OCI-LY7 (cell line): Measurements from ENCODE around the gene CELSR3. TPM values are rescaled to one million over a fixed set of nuclear protein-coding genes. Genes with fewer than 3 reads are reported as not detected.

Experiments
- BruUV-seq: library from RNA; stranded (reverse); fragments of 400-500 nt; replicated peaks from 2 replicates; lab custom pipeline; 2021; lab: Mats Ljungman, UMichigan
- CTCF ChIA-PET: fragments of 300-600 bp; sonication (Branson Sonifier 250); formaldehyde crosslinking; loops from one replicate; lab custom pipeline; 2022; ENCODE audit warnings: antibody characterized with exemption; ENCODE audit not compliant: unreplicated experiment; lab: Charles Lee
- POLR2A ChIA-PET: fragments of 300-600 bp; sonication (Branson Sonifier 250); formaldehyde crosslinking; loops from one replicate; lab custom pipeline; 2022; ENCODE audit warnings: antibody characterized with exemption; lab: Charles Lee
- DNase-seq: peaks from one replicate; pipeline ENCODE4 v3.0.0-alpha.2; 2015; ENCODE audit warnings: low spot score
- H2AFZ ChIP-seq: fragments of 200-600 bp; sonication (generic), shearing (Covaris generic); 2 replicates; pipeline ENCODE4 v1.6.1; 2014; ENCODE audit warnings: mild to moderate bottlenecking, antibody characterized with exemption, low read length, moderate library complexity
- H3K27ac ChIP-seq: fragments of 200-600 bp; sonication (generic); 2 replicates; pipeline ENCODE4 v1.5.1; 2014; ENCODE audit warnings: mixed run types, low read depth, mild to moderate bottlenecking, moderate library complexity, low read length, inconsistent platforms; ENCODE audit not compliant: poor library complexity, severe bottlenecking
- H3K36me3 ChIP-seq: fragments of 200-600 bp; sonication (generic); 2 replicates; pipeline ENCODE4 v1.6.1; 2014; ENCODE audit warnings: mild to moderate bottlenecking, antibody characterized with exemption, low read length, moderate library complexity, mixed read lengths; ENCODE audit not compliant: insufficient read depth
- H3K4me1 ChIP-seq: fragments of 200-600 bp; sonication (generic); 2 replicates; pipeline ENCODE4 v1.5.1; 2014; ENCODE audit warnings: mild to moderate bottlenecking, low read length; ENCODE audit not compliant: insufficient read depth, poor library complexity, severe bottlenecking
- H3K4me2 ChIP-seq: fragments of 200-600 bp; sonication (generic); 2 replicates; pipeline ENCODE4 v1.6.1; 2014; ENCODE audit warnings: mild to moderate bottlenecking, low read length
- H3K4me3 ChIP-seq: fragments of 200-600 bp; sonication (generic); 2 replicates; pipeline ENCODE4 v1.5.1; 2014; ENCODE audit warnings: mild to moderate bottlenecking, low read depth, low read length; ENCODE audit not compliant: poor library complexity, severe bottlenecking
- H3K79me2 ChIP-seq: fragments of 200-600 bp; sonication (generic); 2 replicates; pipeline ENCODE4 v1.6.1; 2016; ENCODE audit warnings: low read depth, mild to moderate bottlenecking, low read length, moderate library complexity, mixed read lengths; ENCODE audit not compliant: insufficient read depth
- H3K9me2 ChIP-seq: fragments of 200-600 bp; sonication (generic); 2 replicates; pipeline ENCODE4 v1.6.1; 2016; ENCODE audit warnings: mild to moderate bottlenecking, low read length, mixed read lengths; ENCODE audit not compliant: insufficient read depth
- H3K9me3 ChIP-seq: fragments of 200-600 bp; sonication (generic); 2 replicates; pipeline ENCODE4 v1.6.1; 2014; ENCODE audit warnings: mild to moderate bottlenecking, mixed run types, low read length, mixed read lengths
- H4K20me1 ChIP-seq: fragments of 200-600 bp; sonication (generic); 2 replicates; pipeline ENCODE4 v1.6.1; 2014; ENCODE audit warnings: mild to moderate bottlenecking, antibody characterized with exemption, low read length, moderate library complexity, mixed read lengths; ENCODE audit not compliant: insufficient read depth
- CTCF ChIP-seq: fragments of 200-600 bp; sonication (generic); conservative IDR thresholded peaks from 2 replicates; pipeline ENCODE4 v1.5.1; 2014; ENCODE audit warnings: mild to moderate bottlenecking, antibody characterized with exemption, low read length, moderate library complexity, mixed read lengths
- EZH2phosphoT487 ChIP-seq: fragments of 200-600 bp; sonication (generic); IDR thresholded peaks from 2 replicates; pipeline ENCODE4 v1.6.1; 2018; ENCODE audit warnings: low read depth, borderline replicate concordance, mild to moderate bottlenecking, mixed run types, antibody characterized with exemption, low read length, moderate library complexity, mixed read lengths
- intact Hi-C: fragments of 100-400 bp; cut with micrococcal nuclease; formaldehyde crosslinking; loops from one replicate; pipeline ENCODE4 v1.10.0; 2022; ENCODE audit not compliant: unreplicated experiment
- total RNA-seq, 2 experiments: library from RNA; depleted of rRNA in 1 of 2; stranded (reverse); fragments of >200 nt in 1 of 2; shearing (Covaris generic) in 1 of 2; gene quantifications; 2 replicates each; pipeline ENCODE4 v1.2.3, GENCODE V29; 2014 to 2022

The CELSR3 gene
- total RNA-seq, 2 experiments from 2014 or later = 3.0 to 9.1 TPM

GRCh38 chr3:48633256-48633655, 29.4 kb downstream of the CELSR3 start:
- ChIA-PET POLR2A (interaction anchor here (1.2 kb wide), 1 partner anchor 25 kb away, joined by 3 read pairs; no protein-coding TSS in a partner anchor), CTCF (interaction anchor here (0.8 kb wide), 1 partner anchor 194 kb away, joined by 3 read pairs; no protein-coding TSS in a partner anchor)
- Histone ChIP-seq H3K4me3 (no peak overlapping the region), H4K20me1 (no peaks in the 10 kb centered on the region; the same call in 1 of the 2 replicates), H3K27ac (no peak overlapping the region), H3K79me2 (no peaks in the 10 kb centered on the region), H3K9me2 (no peaks in the 10 kb centered on the region), H3K4me1 (peaks cover 27% of the 10 kb centered on the region), H3K9me3 (no peaks in the 10 kb centered on the region), H3K36me3 (no peaks in the 10 kb centered on the region; the same call in 1 of the 2 replicates), H3K4me2 (no peak overlapping the region), H2AFZ (no peak overlapping the region)
- TF ChIP-seq CTCF (no peak), EZH2phosphoT487 (no peak)
- intact Hi-C loops = loop anchor here (10.0 kb wide), 2 partner anchors 188 to 228 kb away; partner anchors contain the start of genes ATRIP, CCDC51 and TMA7
- no peak for DNase-seq
- no TSS peak for BruUV-seq

GRCh38 chr3:48631516-48632448, 30.9 kb downstream of the CELSR3 start:
- POLR2A ChIA-PET = interaction anchor here (1.2 kb wide), 1 partner anchor 26 kb away, joined by 3 read pairs; no protein-coding TSS in a partner anchor
- no peak overlapping the region for H3K4me3 ChIP-seq

More at GRCh38 chr3:48631516-48632448, 30.9 kb downstream of the CELSR3 start:
- no TSS peak for BruUV-seq
- Histone ChIP-seq H3K79me2 (no peaks in the 10 kb centered on the region), H4K20me1 (no peaks in the 10 kb centered on the region; the same call in 1 of the 2 replicates), H2AFZ (no peak overlapping the region), H3K9me3 (no peaks in the 10 kb centered on the region), H3K9me2 (no peaks in the 10 kb centered on the region), H3K4me2 (no peak overlapping the region), H3K36me3 (no peaks in the 10 kb centered on the region; the same call in 1 of the 2 replicates), H3K4me1 (peaks cover 20% of the 10 kb centered on the region), H3K27ac (no peak overlapping the region)
- no peak for DNase-seq
- CTCF ChIA-PET = no interaction called here
- TF ChIP-seq EZH2phosphoT487 (no peak), CTCF (no peak)
- intact Hi-C loops = loop anchor here (10.0 kb wide), 2 partner anchors 187 to 227 kb away; partner anchors contain the start of genes ATRIP, CCDC51 and TMA7
